Smooth muscle cell of the brain vasculature (primary cell): ENCODE results near the gene UBAC2.

Source experiments
- DNase-seq: peaks from one replicate; pipeline ENCODE4 v3.0.0-alpha.2; 2012; ENCODE audit warnings: low read depth, low spot score

Gene UBAC2

GRCh38 chr13:99295488-99296252 is 95.0 kb downstream of the UBAC2 start:
- no peak for DNase-seq

GRCh38 chr13:99296398-99296797 is 95.7 kb downstream of the UBAC2 start:
- DNase-seq, result no peak

GRCh38 chr13:99297331-99297730 is 96.7 kb downstream of the UBAC2 start:
- no peak for DNase-seq

- DNase-seq, result no peak
These were observed 97.4 kb downstream of the UBAC2 start for GRCh38 chr13:99298056-99298455.

GRCh38 chr13:99299256-99299919 is 98.7 kb downstream of the UBAC2 start:
- no peak for DNase-seq

GRCh38 chr13:99299920-99300341 is 99.3 kb downstream of the UBAC2 start:
- DNase-seq, result no peak

GRCh38 chr13:99301056-99301838 is 100.6 kb downstream of the UBAC2 start:
- DNase-seq, result no peak

- DNase-seq, result no peak
These were observed 101.4 kb downstream of the UBAC2 start for GRCh38 chr13:99301913-99302636.

- DNase-seq, result no peak
These were observed 102.2 kb downstream of the UBAC2 start for GRCh38 chr13:99302637-99303505.

- DNase-seq, result no peak
These were observed 103.3 kb downstream of the UBAC2 start for GRCh38 chr13:99303863-99304521.

GRCh38 chr13:99304541-99304940 is 103.9 kb downstream of the UBAC2 start:
- no peak for DNase-seq

GRCh38 chr13:99305158-99305557 is 104.5 kb downstream of the UBAC2 start:
- DNase-seq, result no peak

GRCh38 chr13:99305566-99305965 is 104.9 kb downstream of the UBAC2 start:
- DNase-seq, result no peak

GRCh38 chr13:99307247-99307646 is 106.6 kb downstream of the UBAC2 start, which contains the start of gene GPR183:
Gene GPR183 (minus strand): TSS chr13:99307399. CDS start chr13:99296145, 11,254 bp downstream.
- DNase-seq, result no peak

- DNase-seq, result no peak
These were observed 107.1 kb downstream of the UBAC2 start for GRCh38 chr13:99307648-99308339.

GRCh38 chr13:99308471-99309087 is 107.9 kb downstream of the UBAC2 start:
- DNase-seq, result no peak

GRCh38 chr13:99310382-99311031 is 109.9 kb downstream of the UBAC2 start:
- no peak for DNase-seq

GRCh38 chr13:99311137-99311536 is 110.5 kb downstream of the UBAC2 start:
- no peak for DNase-seq
